ENCODE measurements around the gene ZNF276. TPM values are rescaled to one million over a fixed set of nuclear protein-coding genes. Genes with fewer than 3 reads are reported as not detected.
"Not testable (repeated sequence)": the region's sequence is repeated elsewhere in the genome, so short reads cannot be mapped to it uniquely, and the experiment has no call there.

ZNF276 gene
- total RNA-seq, 1 donor from 2014 or later = 25.4 TPM

GRCh38 chr16:89693931-89694783, 27.2 kb upstream of the ZNF276 start:
- no peak for TF ChIP-seq CTCF (IDR thresholded peaks at IDR 0.05; ENCODE audit: unreplicated experiment)
- DNase-seq (ENCODE audit: low spot score) = no peak
- Mint-ChIP-seq H3K27ac (ENCODE audit: unreplicated experiment) (no peak overlapping the region), H3K27me3 (ENCODE audit: unreplicated experiment) (peaks cover 24% of the 10 kb centered on the region), H3K4me3 (ENCODE audit: unreplicated experiment) (no peak overlapping the region), H3K36me3 (ENCODE audit: low read depth, unreplicated experiment) (peaks cover 18% of the 10 kb centered on the region), H3K4me1 (ENCODE audit: unreplicated experiment) (no peaks in the 10 kb centered on the region), H3K9me3 (ENCODE audit: unreplicated experiment) (no peaks in the 10 kb centered on the region)

GRCh38 chr16:89694784-89695085, 26.6 kb upstream of the ZNF276 start:
- DNase-seq (ENCODE audit: low spot score); H3K27ac Mint-ChIP-seq (ENCODE audit: unreplicated experiment); H3K4me3 Mint-ChIP-seq (ENCODE audit: unreplicated experiment); H3K9me3 Mint-ChIP-seq (ENCODE audit: unreplicated experiment); H3K4me1 Mint-ChIP-seq (ENCODE audit: unreplicated experiment): not testable (repeated sequence)
- H3K36me3 Mint-ChIP-seq (ENCODE audit: low read depth, unreplicated experiment) = peaks cover 20% of the 10 kb centered on the region
- peaks cover 24% of the 10 kb centered on the region for H3K27me3 Mint-ChIP-seq (ENCODE audit: unreplicated experiment)

GRCh38 chr16:89695086-89695874, 26.1 kb upstream of the ZNF276 start:
- no peaks in the 10 kb centered on the region for H3K4me1 Mint-ChIP-seq (ENCODE audit: unreplicated experiment)
- H3K9me3 Mint-ChIP-seq (ENCODE audit: unreplicated experiment) = no peaks in the 10 kb centered on the region
- no peak overlapping the region for H3K27ac Mint-ChIP-seq (ENCODE audit: unreplicated experiment)
- H3K36me3 Mint-ChIP-seq (ENCODE audit: low read depth, unreplicated experiment) = peaks cover 15% of the 10 kb centered on the region
- H3K4me3 Mint-ChIP-seq (ENCODE audit: unreplicated experiment) = no peak overlapping the region
- peaks cover 22% of the 10 kb centered on the region for H3K27me3 Mint-ChIP-seq (ENCODE audit: unreplicated experiment)
- TF ChIP-seq CTCF (IDR thresholded peaks at IDR 0.05; ENCODE audit: unreplicated experiment) = no peak
- DNase-seq (ENCODE audit: low spot score) = no peak

- Mint-ChIP-seq H3K4me3 (ENCODE audit: unreplicated experiment) (no peak overlapping the region), H3K9me3 (ENCODE audit: unreplicated experiment) (no peaks in the 10 kb centered on the region), H3K27ac (ENCODE audit: unreplicated experiment) (no peak overlapping the region), H3K27me3 (ENCODE audit: unreplicated experiment) (peaks cover 18% of the 10 kb centered on the region), H3K4me1 (ENCODE audit: unreplicated experiment) (no peaks in the 10 kb centered on the region), H3K36me3 (ENCODE audit: low read depth, unreplicated experiment) (peaks cover 12% of the 10 kb centered on the region)
- TF ChIP-seq CTCF (IDR thresholded peaks at IDR 0.05; ENCODE audit: unreplicated experiment) = no peak
- no peak for DNase-seq (ENCODE audit: low spot score)
Observed at GRCh38 chr16:89695875-89696669, 25.3 kb upstream of the ZNF276 start.

GRCh38 chr16:89696670-89697128, 24.6 kb upstream of the ZNF276 start:
- Mint-ChIP-seq H3K4me1 (ENCODE audit: unreplicated experiment) (no peaks in the 10 kb centered on the region), H3K9me3 (ENCODE audit: unreplicated experiment) (no peaks in the 10 kb centered on the region), H3K4me3 (ENCODE audit: unreplicated experiment) (no peak overlapping the region), H3K27ac (ENCODE audit: unreplicated experiment) (no peak overlapping the region), H3K27me3 (ENCODE audit: unreplicated experiment) (peaks cover 18% of the 10 kb centered on the region), H3K36me3 (ENCODE audit: low read depth, unreplicated experiment) (peaks cover 12% of the 10 kb centered on the region)
- TF ChIP-seq CTCF (IDR thresholded peaks at IDR 0.05; ENCODE audit: unreplicated experiment) = no peak
- no peak for DNase-seq (ENCODE audit: low spot score)
